Natural killer cell (primary cell): Measurements from ENCODE around the gene MAN1A1. TPM values are rescaled to one million over a fixed set of nuclear protein-coding genes. Genes with fewer than 3 reads are reported as not detected.

ENCODE experiments used
- ATAC-seq, 3 donors: fragments of 150-1000 bp in 2 of 3; fragments of 200-7000 bp in 1 of 3; cut with Tn5 transposase; 1 replicate in 1 of 3; 2 replicates in 2 of 3; pipeline ENCODE4 v1.10.0; 2021; ENCODE audit warnings: mild to moderate bottlenecking in 2 of 3, moderate library complexity in 2 of 3
- DNase-seq, 2 donors: peaks; one replicate each; pipeline versions ENCODE4 v3.0.0 to v3.0.0-alpha.2; 2013 to 2021; ENCODE audit warnings: mixed read lengths in 1 of 2
- H3K27ac ChIP-seq: one replicate; pipeline ENCODE4 v1.5.1; 2013; ENCODE audit warnings: mild to moderate bottlenecking, low read length
- H3K27me3 ChIP-seq: one replicate; pipeline ENCODE4 v1.6.1; 2013; ENCODE audit warnings: low read length; ENCODE audit not compliant: control insufficient read depth, insufficient read depth
- H3K36me3 ChIP-seq: one replicate; pipeline ENCODE4 v1.6.1; 2013; ENCODE audit warnings: low read length; ENCODE audit not compliant: control insufficient read depth, insufficient read depth
- H3K4me1 ChIP-seq: one replicate; pipeline ENCODE4 v1.6.1; 2013; ENCODE audit warnings: low read length; ENCODE audit not compliant: control insufficient read depth, insufficient read depth
- H3K4me3 ChIP-seq: one replicate; pipeline ENCODE4 v1.5.1; 2013; ENCODE audit warnings: low read length
- H3K9me3 ChIP-seq: one replicate; pipeline ENCODE4 v1.6.1; 2013; ENCODE audit warnings: low read length; ENCODE audit not compliant: control insufficient read depth, insufficient read depth
- H3K27ac Mint-ChIP-seq, 2 donors: one replicate each; pipeline ENCODE4 v1.8.0; 2022; ENCODE audit warnings: mild to moderate bottlenecking in 2 of 2, mixed read lengths in 2 of 2, moderate library complexity in 1 of 2
- H3K27me3 Mint-ChIP-seq, 2 donors: one replicate each; pipeline ENCODE4 v1.8.0; 2022; ENCODE audit warnings: low read depth in 2 of 2, mixed read lengths in 2 of 2
- H3K36me3 Mint-ChIP-seq: one replicate; pipeline ENCODE4 v1.8.0; 2022; ENCODE audit warnings: mixed read lengths
- H3K4me1 Mint-ChIP-seq, 2 donors: one replicate each; pipeline ENCODE4 v1.8.0; 2022; ENCODE audit warnings: mixed read lengths in 2 of 2
- H3K4me3 Mint-ChIP-seq: one replicate; pipeline ENCODE4 v1.8.0; 2022; ENCODE audit warnings: mild to moderate bottlenecking, moderate library complexity, mixed read lengths
- H3K9me3 Mint-ChIP-seq, 2 donors: one replicate each; pipeline ENCODE4 v1.8.0; 2022; ENCODE audit warnings: mixed read lengths in 2 of 2
- CTCF ChIP-seq: fragments of 200-600 bp; IDR thresholded peaks from one replicate; pipeline ENCODE4 v1.8.0; 2022; ENCODE audit warnings: antibody characterized with exemption
- WGBS: methylation state at CpG from one replicate; pipeline ENCODE4 v1.1.7; 2013; ENCODE audit warnings: missing lambda C conversion rate; ENCODE audit not compliant: insufficient coverage; 5-methylcytosine and 5-hydroxymethylcytosine counted together
- intact Hi-C: fragments of 100-400 bp; cut with micrococcal nuclease; formaldehyde crosslinking; loops from one replicate; pipeline ENCODE4 v1.14.2; 2022
- total RNA-seq, 4 donors: library from RNA; stranded (reverse); fragments of 120-200 nt in 1 of 4; gene quantifications; one replicate each; pipeline versions ENCODE4 v1.2.3 to v1.2.4, GENCODE V29; 2013 to 2022

Gene MAN1A1
- total RNA-seq, 3 donors from 2014 or later (not counting 1 experiment from before 2014, with no cell fraction given) = 45.6 to 54.6 (median 53.6) TPM

GRCh38 chr6:119283979-119284545 is 65.5 kb downstream of the MAN1A1 start:
- no peaks in the 10 kb centered on the region for H3K4me1 ChIP-seq
- peaks cover 11% of the 10 kb centered on the region for H3K36me3 Mint-ChIP-seq
- intact Hi-C loops = no loop called here
- H3K27me3 ChIP-seq = no peaks in the 10 kb centered on the region
- ATAC-seq (no peak), DNase-seq (no peak)
- no peak overlapping the region for H3K27ac Mint-ChIP-seq
- H3K9me3 Mint-ChIP-seq = no peaks in the 10 kb centered on the region
- no peaks in the 10 kb centered on the region for H3K27me3 Mint-ChIP-seq
- H3K4me3 Mint-ChIP-seq = no peak overlapping the region
- H3K9me3 ChIP-seq = no peaks in the 10 kb centered on the region
- H3K4me3 ChIP-seq = no peak overlapping the region
- WGBS = 98% methylated on average over 6 of the region's 6 CpGs
- no peaks in the 10 kb centered on the region for H3K36me3 ChIP-seq
- H3K4me1 Mint-ChIP-seq = peaks cover 22 to 34% of the 10 kb centered on the region in 2 donors
- no peak for TF ChIP-seq CTCF
- H3K27ac ChIP-seq = no peak overlapping the region

GRCh38 chr6:119283214-119283613 is 66.3 kb downstream of the MAN1A1 start:
- no peaks in the 10 kb centered on the region for H3K9me3 Mint-ChIP-seq
- no peak for TF ChIP-seq CTCF
- H3K27me3 ChIP-seq = no peaks in the 10 kb centered on the region
- H3K4me1 Mint-ChIP-seq = peaks cover 22 to 34% of the 10 kb centered on the region in 2 donors
- peaks cover 11% of the 10 kb centered on the region for H3K36me3 Mint-ChIP-seq
- H3K27me3 Mint-ChIP-seq = no peaks in the 10 kb centered on the region
- no peaks in the 10 kb centered on the region for H3K36me3 ChIP-seq
- H3K4me3 ChIP-seq = no peak overlapping the region
- WGBS = 80% methylated on average over 3 of the region's 3 CpGs
- H3K9me3 ChIP-seq = no peaks in the 10 kb centered on the region
- no peak overlapping the region for H3K27ac ChIP-seq
- H3K27ac Mint-ChIP-seq = peak overlapping the region in 1 of 2 donors; percentile 2
- H3K4me1 ChIP-seq = no peaks in the 10 kb centered on the region
- DNase-seq (no peak), ATAC-seq (no peak)
- intact Hi-C loops = no loop called here
- no peak overlapping the region for H3K4me3 Mint-ChIP-seq

- Histone ChIP-seq H3K4me1 (no peaks in the 10 kb centered on the region), H3K9me3 (no peaks in the 10 kb centered on the region), H3K27me3 (no peaks in the 10 kb centered on the region), H3K27ac (no peak overlapping the region), H3K4me3 (no peak overlapping the region), H3K36me3 (no peaks in the 10 kb centered on the region)
- TF ChIP-seq CTCF = no peak
- Mint-ChIP-seq H3K27ac (no peak overlapping the region), H3K4me3 (no peak overlapping the region), H3K27me3 (no peaks in the 10 kb centered on the region), H3K9me3 (no peaks in the 10 kb centered on the region), H3K4me1 (peaks cover 16 to 20% of the 10 kb centered on the region in 2 donors), H3K36me3 (no peaks in the 10 kb centered on the region)
- no peak for ATAC-seq
- DNase-seq = no peak
- 81% methylated on average over 2 of the region's 2 CpGs for WGBS
- intact Hi-C loops = no loop called here
Observed at GRCh38 chr6:119280668-119281067, 68.9 kb downstream of the MAN1A1 start.

- H3K4me1 ChIP-seq = no peaks in the 10 kb centered on the region
- intact Hi-C loops = no loop called here
- no peaks in the 10 kb centered on the region for H3K36me3 Mint-ChIP-seq
- H3K27ac ChIP-seq = no peak overlapping the region
- H3K9me3 ChIP-seq = no peaks in the 10 kb centered on the region
- no peaks in the 10 kb centered on the region for H3K9me3 Mint-ChIP-seq
- no peak for DNase-seq
- no peaks in the 10 kb centered on the region for H3K36me3 ChIP-seq
- H3K27me3 ChIP-seq = no peaks in the 10 kb centered on the region
- no peaks in the 10 kb centered on the region for H3K27me3 Mint-ChIP-seq
- H3K4me3 Mint-ChIP-seq = no peak overlapping the region
- H3K4me3 ChIP-seq = no peak overlapping the region
- 100% methylated on average over 1 of the region's 1 CpG for WGBS
- H3K27ac Mint-ChIP-seq = no peak overlapping the region
- H3K4me1 Mint-ChIP-seq = peaks cover 16 to 20% of the 10 kb centered on the region in 2 donors
- no peak for ATAC-seq
- TF ChIP-seq CTCF = no peak
Observed at GRCh38 chr6:119280080-119280479, 69.5 kb downstream of the MAN1A1 start.
